Measurements from ENCODE around the gene FASTKD3.
"Not testable (repeated sequence)": the region's sequence is repeated elsewhere in the genome, so short reads cannot be mapped to it uniquely, and the experiment has no call there.

The FASTKD3 gene

DNA sequence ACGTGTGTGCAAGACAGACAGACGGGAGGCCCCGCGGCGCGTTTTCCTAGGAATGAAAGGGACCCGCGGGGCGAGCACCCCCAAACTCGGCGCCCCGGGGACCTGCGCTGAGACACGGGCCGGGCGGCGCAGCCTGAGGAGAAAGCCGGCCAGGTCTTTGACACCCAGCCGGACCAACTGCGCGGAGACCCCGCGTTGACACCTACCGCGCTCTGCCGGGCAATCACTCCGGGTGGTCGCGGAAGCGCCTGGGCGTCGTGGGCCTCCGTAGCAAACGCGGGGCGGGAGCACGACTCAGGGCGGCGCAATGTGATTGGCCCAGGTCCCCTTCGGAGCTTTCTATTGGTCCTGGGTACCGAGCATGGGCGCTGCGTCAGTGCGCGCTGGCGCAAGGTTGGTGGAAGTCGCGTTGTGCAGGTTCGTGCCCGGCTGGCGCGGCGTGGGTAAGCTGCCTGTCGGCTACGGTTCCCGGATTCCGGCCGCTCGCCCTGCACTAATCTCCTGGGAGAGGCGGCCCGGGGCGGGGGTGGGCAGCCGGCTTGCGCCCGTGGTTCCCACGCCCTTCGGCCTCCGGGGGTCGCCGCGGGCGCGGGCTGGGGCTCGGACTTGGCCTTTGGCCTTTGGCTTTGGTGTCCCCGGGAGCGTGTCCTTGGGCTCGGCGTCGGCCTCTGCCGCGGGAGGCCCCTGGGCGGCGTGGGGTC, at the start of gene FASTKD3, which contains the start of gene MTRR:
TSS of gene FASTKD3 (minus strand) at position 259 of the 701 bp plus-strand sequence. CDS start 948 bp downstream, outside the sequence.
TSS of gene MTRR (plus strand) at position 376 of the 701 bp plus-strand sequence. CDS start 1,647 bp downstream, outside the sequence.
- in situ Hi-C loops (cut with HindIII; ENCODE audit: low pct_ligation_motif_present, low pct_unique_long_range_greater_than_20kb, low sequenced_read_pairs): no loop called here
- DNase-seq: peak; percentile 92

- DNase-seq: no peak
- in situ Hi-C loops (cut with HindIII; ENCODE audit: low pct_ligation_motif_present, low pct_unique_long_range_greater_than_20kb, low sequenced_read_pairs): no loop called here
These were observed 48.6 kb upstream of the FASTKD3 start for GRCh38 chr5:7917130-7918123.

- in situ Hi-C loops (cut with HindIII; ENCODE audit: low pct_ligation_motif_present, low pct_unique_long_range_greater_than_20kb, low sequenced_read_pairs): no loop called here
- DNase-seq: no peak
These were observed 47.5 kb upstream of the FASTKD3 start for GRCh38 chr5:7916171-7916804.

GRCh38 chr5:7911429-7911771, 42.6 kb upstream of the FASTKD3 start:
- DNase-seq; in situ Hi-C loops (cut with HindIII; ENCODE audit: low pct_ligation_motif_present, low pct_unique_long_range_greater_than_20kb, low sequenced_read_pairs): not testable (repeated sequence)

GRCh38 chr5:7910738-7911428, 42.1 kb upstream of the FASTKD3 start:
- DNase-seq: no peak
- in situ Hi-C loops (cut with HindIII; ENCODE audit: low pct_ligation_motif_present, low pct_unique_long_range_greater_than_20kb, low sequenced_read_pairs): no loop called here

- in situ Hi-C loops (cut with HindIII; ENCODE audit: low pct_ligation_motif_present, low pct_unique_long_range_greater_than_20kb, low sequenced_read_pairs): no loop called here
- DNase-seq: no peak
These were observed 39.5 kb upstream of the FASTKD3 start for GRCh38 chr5:7908317-7908716.

- DNase-seq: no peak
- in situ Hi-C loops (cut with HindIII; ENCODE audit: low pct_ligation_motif_present, low pct_unique_long_range_greater_than_20kb, low sequenced_read_pairs): no loop called here
These were observed 38.8 kb upstream of the FASTKD3 start for GRCh38 chr5:7907612-7908011.

- in situ Hi-C loops (cut with HindIII; ENCODE audit: low pct_ligation_motif_present, low pct_unique_long_range_greater_than_20kb, low sequenced_read_pairs): no loop called here
- peak; percentile 65 for DNase-seq
These were observed 35.3 kb upstream of the FASTKD3 start for GRCh38 chr5:7904170-7904569.

GRCh38 chr5:7902666-7903625, 34.1 kb upstream of the FASTKD3 start:
- in situ Hi-C loops (cut with HindIII; ENCODE audit: low pct_ligation_motif_present, low pct_unique_long_range_greater_than_20kb, low sequenced_read_pairs): no loop called here
- no peak for DNase-seq

DNA sequence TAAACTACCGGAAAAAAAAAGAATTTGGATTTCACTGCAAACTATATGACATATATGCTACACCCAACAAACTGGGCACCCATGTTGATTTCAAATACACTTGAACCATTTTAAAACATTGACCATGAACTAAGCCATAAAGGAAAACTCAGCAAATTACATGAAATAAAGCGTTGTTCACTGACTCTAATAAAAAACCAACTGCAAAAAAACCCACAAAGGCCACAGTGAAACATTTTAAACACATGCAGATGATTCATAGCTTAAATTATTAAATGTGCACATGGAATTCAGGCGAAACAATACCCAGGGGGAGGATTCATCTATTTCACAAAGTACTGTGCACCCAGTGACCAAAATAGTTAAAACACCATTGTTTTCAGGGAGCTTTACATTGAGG, 33.4 kb upstream of the FASTKD3 start:
- DNase-seq: no peak
- in situ Hi-C loops (cut with HindIII; ENCODE audit: low pct_ligation_motif_present, low pct_unique_long_range_greater_than_20kb, low sequenced_read_pairs): no loop called here

DNA sequence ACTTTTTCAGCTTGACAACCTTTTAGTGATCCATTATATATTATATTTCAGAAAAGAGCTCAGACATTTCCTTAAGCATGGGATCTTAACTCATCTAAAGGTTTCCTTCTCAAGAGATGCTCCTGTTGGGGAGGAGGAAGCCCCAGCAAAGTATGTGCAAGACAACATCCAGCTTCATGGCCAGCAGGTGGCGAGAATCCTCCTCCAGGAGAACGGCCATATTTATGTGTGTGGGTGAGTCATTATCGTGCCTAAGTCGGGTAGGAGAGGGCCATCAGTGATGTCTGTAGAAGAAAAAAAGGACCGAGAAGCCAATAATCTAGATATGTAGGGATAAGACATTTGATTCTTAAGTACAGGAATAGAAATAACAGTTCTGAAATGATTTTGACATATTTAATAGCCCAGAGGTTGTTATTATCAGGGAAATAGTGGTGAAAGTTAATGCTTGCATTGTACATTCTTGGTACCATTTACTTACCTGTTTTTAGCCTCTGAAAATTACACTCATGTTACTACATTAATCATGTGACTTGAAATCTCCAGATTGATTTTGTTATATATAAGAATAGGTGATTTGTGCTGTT, 28.3 kb upstream of the FASTKD3 start:
- DNase-seq: peak; percentile 74
- in situ Hi-C loops (cut with HindIII; ENCODE audit: low pct_ligation_motif_present, low pct_unique_long_range_greater_than_20kb, low sequenced_read_pairs): no loop called here

GRCh38 chr5:7894860-7895259, 26.0 kb upstream of the FASTKD3 start:
- in situ Hi-C loops (cut with HindIII; ENCODE audit: low pct_ligation_motif_present, low pct_unique_long_range_greater_than_20kb, low sequenced_read_pairs): no loop called here
- DNase-seq: no peak

- DNase-seq: no peak
- in situ Hi-C loops (cut with HindIII; ENCODE audit: low pct_ligation_motif_present, low pct_unique_long_range_greater_than_20kb, low sequenced_read_pairs): no loop called here
These were observed 25.6 kb upstream of the FASTKD3 start for GRCh38 chr5:7894439-7894838.

DNA sequence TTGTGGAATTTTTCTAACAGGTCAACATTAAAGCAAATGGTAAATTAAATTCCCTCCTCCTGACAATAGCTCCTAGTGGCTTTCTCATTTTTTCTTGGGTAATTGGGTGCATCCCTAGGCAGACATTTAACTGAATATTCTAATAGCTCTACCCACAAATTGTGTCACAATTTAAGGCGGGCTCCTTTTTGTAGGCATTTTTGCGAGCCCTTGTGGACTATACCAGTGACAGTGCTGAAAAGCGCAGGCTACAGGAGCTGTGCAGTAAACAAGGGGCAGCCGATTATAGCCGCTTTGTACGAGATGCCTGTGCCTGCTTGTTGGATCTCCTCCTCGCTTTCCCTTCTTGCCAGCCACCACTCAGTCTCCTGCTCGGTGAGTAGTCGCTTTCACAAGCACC, 20.1 kb upstream of the FASTKD3 start:
- in situ Hi-C loops (cut with HindIII; ENCODE audit: low pct_ligation_motif_present, low pct_unique_long_range_greater_than_20kb, low sequenced_read_pairs): no loop called here
- no peak for DNase-seq

DNA sequence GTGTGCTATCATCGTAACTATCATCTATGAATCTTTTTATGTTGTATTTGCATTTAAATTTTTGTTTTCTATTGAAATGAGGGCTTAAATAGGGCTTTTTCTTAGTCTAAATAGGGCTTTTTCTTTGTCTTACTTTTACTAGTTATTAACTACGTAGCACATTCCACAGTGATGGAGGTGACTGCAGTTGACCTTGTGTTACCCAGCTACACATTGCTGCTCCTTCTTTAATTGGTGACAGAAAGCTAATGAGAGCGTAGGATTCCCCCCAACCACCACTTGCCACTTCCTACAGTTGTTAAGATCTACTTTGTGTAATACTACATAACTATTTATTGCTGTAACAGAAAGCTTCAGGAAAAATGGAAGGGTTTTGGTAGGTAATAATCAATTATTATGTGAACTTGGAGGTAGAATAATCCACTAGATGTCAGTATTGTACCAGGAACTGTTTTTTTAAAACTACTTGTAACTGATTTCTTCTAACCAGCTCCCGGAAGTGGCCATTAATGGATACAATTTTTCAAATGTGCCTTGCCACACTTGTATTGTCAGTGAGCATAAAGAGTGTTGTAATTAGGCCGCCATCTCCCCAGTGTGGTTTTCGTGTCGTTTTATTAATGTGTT, 18.1 kb upstream of the FASTKD3 start:
- in situ Hi-C loops (cut with HindIII; ENCODE audit: low pct_ligation_motif_present, low pct_unique_long_range_greater_than_20kb, low sequenced_read_pairs): no loop called here
- peak; percentile 67 for DNase-seq

GRCh38 chr5:7884491-7885267, 15.8 kb upstream of the FASTKD3 start:
- in situ Hi-C loops (cut with HindIII; ENCODE audit: low pct_ligation_motif_present, low pct_unique_long_range_greater_than_20kb, low sequenced_read_pairs): no loop called here
- no peak for DNase-seq
